DOHH2 (cell line): ENCODE measurements around the gene ZNF653.

ENCODE experiments used
- EZH2phosphoT487 ChIP-seq: fragments of 200-600 bp; sonication (generic); IDR thresholded peaks from 2 replicates; pipeline ENCODE4 v1.6.1; 2017; ENCODE audit warnings: borderline replicate concordance, mild to moderate bottlenecking, antibody characterized with exemption, low read length, moderate library complexity, mixed read lengths
- TF ChIP-seq, protein P1 (sequence below): fragments of 200-600 bp; sonication (generic); IDR thresholded peaks from one replicate; pipeline ENCODE4 v1.5.1; 2014; ENCODE audit warnings: antibody characterized with exemption, mild to moderate bottlenecking, low read depth, low read length; ENCODE audit not compliant: poor library complexity, severe bottlenecking

DNA sequence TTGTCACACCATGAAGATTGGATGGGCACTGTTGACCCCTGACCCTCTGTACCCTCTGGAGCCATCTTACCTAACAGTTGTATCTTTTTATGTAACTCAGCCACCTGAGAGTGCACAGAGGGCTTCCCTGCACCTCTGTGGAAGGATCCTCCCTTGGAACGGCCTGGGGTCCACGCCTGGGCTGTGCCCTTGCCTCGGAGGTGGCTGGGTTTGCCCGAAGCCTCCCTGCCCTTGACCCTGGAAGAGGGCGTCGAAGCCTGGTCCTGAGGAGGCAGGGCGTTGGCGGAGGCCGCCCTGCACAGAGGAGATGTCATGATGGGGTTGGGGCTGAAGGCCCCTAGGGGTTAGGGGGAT is 71.0 kb downstream of the ZNF653 start:
- TF ChIP-seq, protein P1, sequence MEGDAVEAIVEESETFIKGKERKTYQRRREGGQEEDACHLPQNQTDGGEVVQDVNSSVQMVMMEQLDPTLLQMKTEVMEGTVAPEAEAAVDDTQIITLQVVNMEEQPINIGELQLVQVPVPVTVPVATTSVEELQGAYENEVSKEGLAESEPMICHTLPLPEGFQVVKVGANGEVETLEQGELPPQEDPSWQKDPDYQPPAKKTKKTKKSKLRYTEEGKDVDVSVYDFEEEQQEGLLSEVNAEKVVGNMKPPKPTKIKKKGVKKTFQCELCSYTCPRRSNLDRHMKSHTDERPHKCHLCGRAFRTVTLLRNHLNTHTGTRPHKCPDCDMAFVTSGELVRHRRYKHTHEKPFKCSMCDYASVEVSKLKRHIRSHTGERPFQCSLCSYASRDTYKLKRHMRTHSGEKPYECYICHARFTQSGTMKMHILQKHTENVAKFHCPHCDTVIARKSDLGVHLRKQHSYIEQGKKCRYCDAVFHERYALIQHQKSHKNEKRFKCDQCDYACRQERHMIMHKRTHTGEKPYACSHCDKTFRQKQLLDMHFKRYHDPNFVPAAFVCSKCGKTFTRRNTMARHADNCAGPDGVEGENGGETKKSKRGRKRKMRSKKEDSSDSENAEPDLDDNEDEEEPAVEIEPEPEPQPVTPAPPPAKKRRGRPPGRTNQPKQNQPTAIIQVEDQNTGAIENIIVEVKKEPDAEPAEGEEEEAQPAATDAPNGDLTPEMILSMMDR: no peak
- no peak for TF ChIP-seq EZH2phosphoT487
